ENCODE measurements around the gene BCAT1.
"Not testable (repeated sequence)": the region's sequence is repeated elsewhere in the genome, so short reads cannot be mapped to it uniquely, and the experiment has no call there.

Gene BCAT1

DNA sequence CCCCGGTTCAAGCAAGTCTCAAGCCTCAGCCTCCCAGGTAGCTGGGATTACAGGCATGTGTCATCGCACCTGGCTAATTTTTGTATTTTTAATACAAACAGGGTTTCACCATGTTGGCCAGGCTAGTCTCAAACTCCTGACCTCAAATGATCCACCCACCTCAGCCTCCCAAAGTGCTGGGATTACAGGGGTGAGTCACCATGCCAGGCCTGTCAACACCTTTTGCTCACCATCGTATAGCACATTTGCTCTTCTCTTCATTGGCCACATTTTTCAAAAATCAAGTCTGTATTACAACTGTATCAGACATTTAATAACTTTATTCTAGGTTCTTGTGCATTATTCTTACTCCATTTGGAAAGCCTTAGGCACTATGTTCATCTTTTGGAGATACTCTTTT is 50.3 kb downstream of the BCAT1 start:
- no peak for DNase-seq

DNA sequence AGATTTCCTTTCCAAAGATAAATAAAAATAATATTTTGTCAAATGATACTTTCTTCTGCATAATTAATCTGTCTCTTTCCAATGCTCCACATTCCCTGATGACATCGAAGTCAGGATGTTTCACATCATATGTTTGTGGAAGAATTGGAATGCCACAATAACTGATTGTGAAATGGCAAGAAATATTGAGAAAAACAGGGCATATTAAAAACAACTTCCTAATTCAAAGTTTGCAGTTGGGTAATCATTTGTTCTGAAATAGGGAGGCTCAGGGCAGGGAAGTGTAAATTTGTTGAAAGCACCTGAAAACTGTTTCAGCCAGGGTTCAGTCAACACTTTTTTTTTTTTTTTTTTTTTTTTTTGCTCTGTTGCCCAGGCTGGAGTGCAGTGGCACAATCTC is 50.7 kb downstream of the BCAT1 start:
- no peak for DNase-seq

DNA sequence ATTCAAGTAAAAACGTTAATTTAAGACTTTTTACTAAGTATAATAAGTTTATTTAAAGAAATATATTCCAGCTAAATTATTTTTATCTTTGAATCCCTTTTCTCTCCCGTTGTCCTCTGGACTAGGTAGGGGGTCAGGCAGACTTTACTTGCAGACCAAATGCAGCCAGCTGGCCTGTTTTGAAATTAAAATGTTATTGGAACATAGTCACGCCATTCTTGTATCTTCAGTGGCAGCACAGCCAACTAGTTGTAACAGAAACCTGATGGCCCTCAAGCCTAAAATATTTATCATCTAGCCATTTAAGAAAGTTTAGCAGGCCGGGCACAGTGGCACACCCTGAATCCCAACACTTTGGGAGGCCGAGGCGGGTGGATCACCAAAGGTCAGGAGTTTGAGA is 52.7 kb downstream of the BCAT1 start:
- no peak for DNase-seq

DNA sequence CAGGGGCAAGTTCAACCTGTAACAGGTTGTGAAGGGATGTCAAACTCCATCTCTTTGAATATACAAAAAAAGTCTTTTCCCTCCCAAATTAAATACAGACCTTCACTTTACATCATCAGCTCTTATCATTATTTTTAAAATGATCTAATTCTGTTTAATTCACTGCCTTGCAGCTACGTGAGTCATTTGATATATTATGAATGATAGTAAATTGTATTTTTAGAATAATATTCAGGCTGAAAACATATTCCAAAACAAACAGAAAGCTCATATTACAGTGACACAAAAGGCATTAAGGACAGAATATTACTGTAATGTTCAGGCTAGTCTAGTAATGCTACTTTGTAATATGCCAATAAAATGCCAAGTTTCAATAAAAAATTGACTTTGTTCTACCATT is 53.3 kb downstream of the BCAT1 start:
- no peak for DNase-seq

DNA sequence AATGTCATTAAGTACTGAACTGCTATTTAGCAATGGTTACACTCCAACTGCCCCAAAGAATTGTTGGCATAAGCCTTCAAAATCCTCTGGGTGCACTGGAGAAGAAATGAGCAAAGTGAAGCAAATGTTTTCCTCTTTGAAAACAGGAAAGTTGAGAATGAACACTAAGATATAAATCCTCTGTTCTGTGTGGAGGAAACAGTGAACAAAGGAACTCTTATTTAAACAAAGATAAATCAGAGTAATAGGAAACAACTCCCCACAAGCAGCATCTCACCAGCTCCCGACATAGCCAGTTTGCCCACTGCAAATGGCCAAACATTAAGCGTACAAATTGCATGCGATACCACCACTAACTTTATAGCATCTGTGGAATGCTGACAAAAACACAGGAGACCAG is 54.0 kb downstream of the BCAT1 start:
- no peak for DNase-seq

- DNase-seq = no peak
Observed at GRCh38 chr12:24890048-24890803, 58.7 kb downstream of the BCAT1 start.

DNA sequence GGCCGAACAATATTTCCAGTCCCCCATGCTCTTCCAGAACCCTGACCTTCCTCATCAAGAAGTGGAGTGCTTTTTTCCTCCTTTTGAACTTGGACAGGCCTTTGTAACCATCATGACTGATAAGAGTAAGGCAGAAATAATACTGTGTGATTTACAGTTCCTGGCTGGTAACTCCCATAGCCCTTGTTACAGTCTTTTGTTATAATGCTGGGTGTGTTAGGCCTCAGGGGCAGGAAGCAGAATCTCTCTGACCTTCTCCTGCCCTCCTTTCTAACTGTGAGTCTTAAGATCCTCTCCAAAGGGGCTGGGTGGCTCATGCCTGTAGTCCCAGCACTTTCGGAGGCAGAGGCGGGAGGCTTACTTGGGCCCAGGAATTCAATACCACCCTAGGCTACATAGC is 59.5 kb downstream of the BCAT1 start:
- no peak for DNase-seq

GRCh38 chr12:24888813-24889212 is 60.1 kb downstream of the BCAT1 start:
- DNase-seq = no peak

DNA sequence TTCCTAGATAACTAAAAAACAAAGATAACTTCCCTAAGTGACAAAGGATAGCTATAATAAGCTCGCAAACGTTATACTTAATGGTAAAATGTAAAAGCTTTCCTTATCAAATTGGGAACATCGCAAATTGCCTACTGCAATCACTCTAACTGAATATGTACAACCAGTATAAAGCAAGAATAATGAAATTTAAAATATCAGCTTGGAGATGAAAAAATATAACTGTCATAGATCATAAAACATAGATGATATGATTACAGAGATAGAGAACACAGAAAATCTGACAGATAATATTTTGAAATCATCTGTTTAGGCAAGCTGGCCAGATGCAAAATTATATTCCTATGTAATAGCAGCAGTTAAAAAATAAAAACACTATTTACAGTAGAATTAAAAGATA is 64.0 kb downstream of the BCAT1 start:
- DNase-seq = no peak

DNA sequence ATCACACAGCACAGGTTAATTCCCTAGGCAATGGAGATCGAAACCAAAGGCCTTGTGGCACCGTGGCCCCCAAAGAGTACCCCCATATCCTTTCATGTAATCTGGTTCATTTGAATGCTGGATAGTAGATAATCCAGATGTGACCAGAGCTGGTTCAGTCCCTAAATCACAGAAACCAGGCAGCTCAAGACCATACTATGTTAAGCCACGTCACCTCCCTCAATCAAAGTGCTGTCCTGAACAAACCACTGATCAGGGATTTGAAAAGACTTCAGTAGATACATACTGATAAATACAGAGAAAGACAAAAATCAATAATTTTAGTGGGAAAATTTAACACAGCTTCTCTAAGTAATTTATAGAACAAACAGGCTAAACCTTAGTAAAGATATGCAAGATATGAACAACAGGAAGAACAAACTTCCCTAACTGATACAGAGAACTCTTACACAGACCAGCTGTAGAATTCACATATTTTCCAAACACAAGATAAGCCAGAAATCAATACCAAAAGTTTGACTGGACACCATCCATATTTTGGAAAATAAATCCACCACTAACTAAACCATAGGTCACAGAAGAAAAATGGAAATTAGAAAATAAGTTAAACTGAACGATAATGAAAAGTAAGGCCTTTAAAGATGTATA is 67.1 kb downstream of the BCAT1 start:
- DNase-seq = no peak

DNA sequence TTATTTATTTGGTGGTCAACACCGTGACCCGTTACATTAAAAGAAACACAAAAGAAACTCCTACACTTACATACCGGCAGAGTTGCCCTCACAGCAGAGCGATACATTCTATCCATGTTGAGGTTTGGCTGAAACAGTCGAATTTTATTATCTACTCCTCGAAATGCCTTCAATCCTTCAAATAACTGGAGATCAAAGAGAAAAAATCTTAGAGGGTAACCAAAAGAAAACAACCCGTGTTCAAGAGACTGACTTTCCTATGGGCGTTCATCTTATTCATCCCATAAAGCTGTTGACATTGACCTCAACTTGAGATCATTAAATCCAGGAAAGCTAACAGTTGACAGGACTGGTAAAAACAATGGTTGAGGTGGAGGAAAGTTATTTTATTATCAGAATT is 67.7 kb downstream of the BCAT1 start:
- no peak for DNase-seq

DNA sequence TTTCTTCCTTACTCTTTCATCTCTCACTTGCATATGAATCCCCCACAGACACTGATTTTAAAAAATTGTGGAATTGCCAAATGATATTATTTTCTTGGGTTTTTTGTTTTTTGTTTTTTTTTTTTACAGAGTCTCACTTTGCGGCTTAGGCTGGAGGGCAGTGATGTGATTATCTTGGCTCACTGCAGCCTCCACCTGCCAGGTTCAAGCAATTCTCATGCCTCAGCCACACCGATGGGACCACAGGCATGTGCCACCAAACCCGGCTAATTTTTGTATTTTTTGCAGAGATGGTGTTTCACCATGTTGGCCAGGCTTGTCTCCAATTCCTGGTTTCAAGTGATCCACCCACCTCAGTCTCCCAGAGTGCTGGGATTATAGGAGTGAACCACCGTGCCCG is 68.2 kb downstream of the BCAT1 start:
- no peak for DNase-seq

GRCh38 chr12:24879644-24880043 is 69.3 kb downstream of the BCAT1 start:
- DNase-seq = no peak

DNA sequence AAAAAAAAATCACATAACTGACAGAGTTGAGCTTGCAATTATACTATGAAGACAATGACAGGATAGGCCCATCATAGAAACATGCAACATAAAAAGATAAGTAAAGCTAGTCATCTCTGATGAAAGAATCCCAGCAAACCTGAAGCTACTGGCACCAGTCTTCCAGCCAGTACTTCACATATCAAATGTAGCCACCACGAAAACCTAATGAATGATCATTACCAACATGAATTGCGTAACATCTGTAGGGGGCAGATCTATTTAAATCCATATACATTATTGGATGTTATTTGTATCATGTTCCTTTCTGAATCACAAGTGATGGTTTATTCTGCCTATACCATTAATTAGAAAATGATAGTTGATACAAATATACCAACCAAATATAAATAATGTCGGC is 73.9 kb downstream of the BCAT1 start:
- no peak for DNase-seq

GRCh38 chr12:24872211-24872610 is 76.7 kb downstream of the BCAT1 start:
- no peak for DNase-seq

GRCh38 chr12:24866139-24866538 is 82.8 kb downstream of the BCAT1 start:
- DNase-seq = not testable (repeated sequence)

DNA sequence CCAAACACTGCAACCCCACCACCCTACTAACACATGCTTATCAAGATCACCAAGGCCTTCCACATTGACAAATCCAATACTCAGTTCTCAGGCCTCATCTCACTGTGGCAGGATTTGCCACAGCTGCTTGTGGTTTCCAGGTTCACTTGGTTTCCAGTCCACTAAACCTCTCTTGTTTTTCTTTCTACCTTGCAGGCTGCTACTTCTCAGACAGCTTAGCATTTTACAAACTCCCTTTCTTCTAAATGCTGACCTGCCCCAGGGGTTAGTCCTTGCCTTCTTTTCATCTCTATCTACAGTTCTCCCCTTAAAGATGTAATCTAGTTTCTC is 84.1 kb downstream of the BCAT1 start:
- DNase-seq = no peak

DNA sequence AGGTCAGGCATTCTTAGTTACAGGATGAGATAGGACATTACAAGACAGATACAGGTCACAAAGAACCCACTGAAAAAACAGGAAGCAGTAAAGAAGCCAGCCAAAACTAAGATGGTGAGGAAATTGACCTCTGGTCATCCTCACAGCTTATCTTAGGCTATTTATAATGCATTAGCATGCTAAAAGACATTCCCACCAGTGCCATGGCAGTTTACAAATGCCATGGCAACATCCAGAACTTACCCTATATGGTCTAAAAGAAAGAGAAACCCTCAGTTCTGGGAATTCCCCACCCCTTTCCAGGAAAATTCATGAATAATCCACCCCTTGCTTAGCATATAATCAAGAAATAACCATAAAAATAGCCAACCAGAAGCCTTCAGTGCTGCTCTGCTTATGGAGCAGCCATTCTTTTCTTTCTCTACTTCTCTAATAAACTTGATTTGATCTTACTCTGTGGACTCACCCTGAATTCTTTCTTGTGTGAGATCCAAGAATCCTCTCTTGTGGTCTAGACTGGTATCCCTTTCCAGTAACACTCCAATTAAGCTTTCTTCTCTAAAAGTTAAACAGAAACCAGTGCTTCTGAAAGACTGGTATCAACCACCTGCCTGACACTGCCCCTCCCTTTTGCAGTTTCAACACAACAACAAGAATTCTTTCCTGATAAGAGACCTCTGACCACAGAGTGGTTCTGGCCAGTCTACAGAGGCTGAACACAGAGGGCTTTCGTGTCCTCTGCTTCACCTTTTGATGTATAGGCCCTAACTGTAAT is 86.9 kb downstream of the BCAT1 start:
- DNase-seq = no peak

DNA sequence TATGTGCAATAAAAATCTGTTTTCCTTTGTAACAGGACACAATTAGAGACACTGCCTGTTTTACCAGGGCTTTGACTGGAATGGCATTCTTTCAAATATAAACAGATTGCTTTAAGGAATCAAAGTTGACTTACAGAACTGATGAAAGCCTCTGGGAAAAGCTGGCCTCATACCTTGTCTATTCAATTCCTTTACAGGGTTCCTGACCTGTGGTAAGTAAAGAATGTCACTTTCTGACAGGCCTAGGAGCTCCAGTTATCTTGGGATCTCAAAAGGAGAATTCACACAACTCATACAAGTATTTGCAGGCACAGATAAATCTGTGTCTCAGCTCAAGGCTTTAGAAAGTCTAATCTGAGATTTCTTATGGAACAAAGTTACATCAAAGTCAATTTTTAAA is 88.4 kb downstream of the BCAT1 start:
- DNase-seq = no peak

- DNase-seq = no peak
Observed at GRCh38 chr12:24856541-24856940, 92.4 kb downstream of the BCAT1 start.

DNA sequence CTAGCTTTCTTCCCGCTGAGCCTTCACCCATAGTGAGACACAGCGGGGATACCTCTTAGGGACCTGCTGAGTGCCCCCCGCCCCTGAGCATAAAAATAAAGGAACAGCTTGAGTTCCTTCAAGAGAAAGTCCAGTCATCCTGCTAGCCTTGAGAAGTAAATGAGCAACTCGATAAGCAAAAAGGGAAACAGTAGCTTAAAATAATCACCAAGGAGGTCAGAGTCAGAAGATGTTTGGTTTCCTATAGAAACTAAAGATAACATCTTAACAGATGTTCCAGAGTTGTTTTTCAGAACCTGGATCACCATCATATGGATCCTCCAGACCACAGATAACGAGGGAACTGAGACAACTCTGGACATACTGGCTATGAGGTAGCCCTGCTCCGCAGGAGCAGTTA is 94.0 kb downstream of the BCAT1 start:
- DNase-seq = no peak

GRCh38 chr12:24854017-24854416 is 94.9 kb downstream of the BCAT1 start:
- no peak for DNase-seq

- no peak for DNase-seq
Observed at GRCh38 chr12:24853588-24853987, 95.3 kb downstream of the BCAT1 start.

DNA sequence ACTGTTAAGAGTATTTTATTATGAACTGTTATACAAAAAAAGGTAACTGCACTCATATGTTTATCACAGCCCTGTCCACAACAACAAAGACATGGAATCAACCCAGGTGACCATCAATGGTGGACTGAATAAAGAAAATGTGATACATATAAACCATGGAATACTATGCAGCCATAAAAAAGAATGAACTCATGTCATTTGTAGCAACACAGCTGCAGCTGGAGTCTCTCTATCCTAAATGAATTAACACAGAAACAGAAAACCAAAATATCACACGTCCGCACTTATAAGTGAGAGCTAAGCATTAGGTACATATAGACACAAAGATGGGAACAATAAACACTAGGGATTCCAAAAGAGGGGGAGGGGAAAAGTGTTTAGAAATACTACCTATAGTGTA is 95.8 kb downstream of the BCAT1 start:
- DNase-seq = no peak

All from NCI-H1092 treated with DMSO at 0.1 percent for 48 hours (cell line).